Bronchial epithelial cell (primary cell): ENCODE results near the gene ASIC2. TPM values are rescaled to one million over a fixed set of nuclear protein-coding genes. Genes with fewer than 3 reads are reported as not detected.

Source experiments
- DNase-seq: peaks from one replicate; pipeline ENCODE4 v3.0.0-alpha.2; 2010; ENCODE audit warnings: low read depth
- FAIRE-seq: peaks from 2 replicates; lab custom pipeline; 2011; peaks lifted over from hg19 to GRCh38; lab: Jason Lieb, UNC
- H3K27me3 ChIP-seq: 2 replicates; pipeline ENCODE4 v1.5.1; 2011; ENCODE audit warnings: low read length; ENCODE audit not compliant: control insufficient read depth, insufficient read depth
- H3K36me3 ChIP-seq: 2 replicates; pipeline ENCODE4 v1.5.1; 2011; ENCODE audit warnings: low read length; ENCODE audit not compliant: control insufficient read depth, insufficient read depth
- H3K4me3 ChIP-seq: 2 replicates; pipeline ENCODE4 v1.5.1; 2011; ENCODE audit warnings: mild to moderate bottlenecking, low read depth, low read length, control low read depth
- total RNA-seq: library from RNA; depleted of rRNA; stranded (reverse); fragments of >200 nt; gene quantifications from 2 replicates; pipeline ENCODE4 v1.2.1, GENCODE V29; 2014
- TF ChIP-seq, protein P1 (sequence below): IDR thresholded peaks from 2 replicates; pipeline ENCODE4 v1.5.1; 2011; ENCODE audit warnings: mild to moderate bottlenecking, moderate library complexity, low read length, control low read depth, inconsistent platforms; ENCODE audit not compliant: insufficient read depth, severe bottlenecking

ASIC2 gene
- total RNA-seq, 1 donor from 2014 or later, result not detected

DNA sequence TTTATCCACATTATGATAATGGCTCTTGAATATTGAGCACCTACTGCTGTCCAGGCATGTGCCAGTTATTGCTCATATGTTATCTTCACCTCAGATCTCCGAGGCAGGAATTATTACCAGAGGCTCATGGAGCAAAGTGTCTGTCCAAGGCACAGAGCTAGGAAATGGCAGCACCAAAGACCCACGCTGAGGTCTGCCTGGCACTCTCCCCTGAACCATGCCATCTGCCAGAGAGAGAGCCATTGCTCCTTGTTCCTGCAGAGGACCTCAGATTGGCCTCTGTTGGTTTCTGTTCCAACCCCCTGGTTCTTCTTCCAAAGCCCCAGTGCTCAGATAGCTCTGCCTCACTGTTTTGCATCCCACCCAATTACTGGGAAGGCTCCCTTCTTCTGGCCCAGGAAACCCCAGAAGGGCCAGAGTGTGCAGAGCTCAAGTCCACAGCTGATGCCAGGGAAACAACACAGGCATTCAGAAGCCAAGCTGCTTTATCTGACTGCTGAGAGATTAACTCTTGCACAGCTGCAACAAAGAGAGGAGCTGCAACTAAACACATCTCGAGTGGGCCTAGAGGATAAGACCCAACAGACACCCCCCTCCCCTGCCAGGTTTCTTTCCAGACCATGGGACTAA lies 5.9 kb downstream of the ASIC2 start:
- DNase-seq (no peak), FAIRE-seq (no peak)
- TF ChIP-seq, protein P1, sequence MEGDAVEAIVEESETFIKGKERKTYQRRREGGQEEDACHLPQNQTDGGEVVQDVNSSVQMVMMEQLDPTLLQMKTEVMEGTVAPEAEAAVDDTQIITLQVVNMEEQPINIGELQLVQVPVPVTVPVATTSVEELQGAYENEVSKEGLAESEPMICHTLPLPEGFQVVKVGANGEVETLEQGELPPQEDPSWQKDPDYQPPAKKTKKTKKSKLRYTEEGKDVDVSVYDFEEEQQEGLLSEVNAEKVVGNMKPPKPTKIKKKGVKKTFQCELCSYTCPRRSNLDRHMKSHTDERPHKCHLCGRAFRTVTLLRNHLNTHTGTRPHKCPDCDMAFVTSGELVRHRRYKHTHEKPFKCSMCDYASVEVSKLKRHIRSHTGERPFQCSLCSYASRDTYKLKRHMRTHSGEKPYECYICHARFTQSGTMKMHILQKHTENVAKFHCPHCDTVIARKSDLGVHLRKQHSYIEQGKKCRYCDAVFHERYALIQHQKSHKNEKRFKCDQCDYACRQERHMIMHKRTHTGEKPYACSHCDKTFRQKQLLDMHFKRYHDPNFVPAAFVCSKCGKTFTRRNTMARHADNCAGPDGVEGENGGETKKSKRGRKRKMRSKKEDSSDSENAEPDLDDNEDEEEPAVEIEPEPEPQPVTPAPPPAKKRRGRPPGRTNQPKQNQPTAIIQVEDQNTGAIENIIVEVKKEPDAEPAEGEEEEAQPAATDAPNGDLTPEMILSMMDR, result no peak
- H3K36me3 ChIP-seq, result no peaks in the 10 kb centered on the region
- no peak overlapping the region for H3K4me3 ChIP-seq
- no peaks in the 10 kb centered on the region for H3K27me3 ChIP-seq

GRCh38 chr17:33285413-33285812 lies 7.7 kb downstream of the ASIC2 start:
- TF ChIP-seq, protein P1, result no peak
- DNase-seq (peak; percentile 25), FAIRE-seq (no peak)
- H3K36me3 ChIP-seq, result no peaks in the 10 kb centered on the region
- H3K4me3 ChIP-seq, result no peak overlapping the region
- H3K27me3 ChIP-seq, result no peaks in the 10 kb centered on the region

GRCh38 chr17:33284022-33284421 lies 9.1 kb downstream of the ASIC2 start:
- H3K27me3 ChIP-seq, result no peaks in the 10 kb centered on the region
- no peaks in the 10 kb centered on the region for H3K36me3 ChIP-seq
- H3K4me3 ChIP-seq, result no peak overlapping the region
- peak; percentile 95 for DNase-seq
- TF ChIP-seq, protein P1, result no peak
- peak; percentile 13 for FAIRE-seq

DNA sequence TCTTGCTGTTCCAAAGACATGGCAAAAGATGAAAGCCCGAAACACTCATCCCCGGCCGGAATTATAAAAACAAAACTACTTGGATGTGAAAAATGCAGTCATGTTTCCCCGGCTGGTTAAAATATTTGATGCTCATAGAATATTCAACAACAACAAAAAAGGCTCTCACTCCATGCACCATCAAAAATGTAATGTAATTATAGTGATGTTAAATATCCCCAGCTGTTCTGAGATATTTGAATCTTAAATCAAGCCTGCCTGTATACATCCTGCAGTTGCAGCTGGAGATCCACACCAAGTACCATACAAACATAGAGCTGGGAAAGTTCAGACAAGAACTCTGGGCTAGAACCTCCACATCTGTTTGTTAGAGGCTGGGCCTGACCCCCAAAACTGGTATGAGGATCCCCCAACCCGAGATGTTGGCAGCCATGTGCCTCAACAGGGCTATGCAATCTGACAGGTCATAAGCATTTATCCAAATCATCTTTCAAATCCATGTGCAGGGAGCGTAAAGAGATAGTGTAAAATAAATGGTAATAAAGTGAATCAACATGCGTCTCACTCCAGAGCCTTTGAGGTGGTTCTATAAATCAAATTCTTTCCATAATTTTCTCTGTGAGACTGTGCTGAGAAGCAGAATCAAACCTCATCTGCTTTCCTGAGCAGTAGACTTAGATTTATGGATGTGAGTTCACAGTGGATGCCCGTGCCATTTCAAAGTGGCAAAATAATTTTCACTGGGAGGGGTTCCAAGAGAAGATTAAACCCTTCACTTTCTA lies 12.7 kb downstream of the ASIC2 start:
- DNase-seq (no peak), FAIRE-seq (no peak)
- TF ChIP-seq, protein P1, result no peak
- H3K27me3 ChIP-seq, result no peaks in the 10 kb centered on the region
- no peak overlapping the region for H3K4me3 ChIP-seq
- no peaks in the 10 kb centered on the region for H3K36me3 ChIP-seq

DNA sequence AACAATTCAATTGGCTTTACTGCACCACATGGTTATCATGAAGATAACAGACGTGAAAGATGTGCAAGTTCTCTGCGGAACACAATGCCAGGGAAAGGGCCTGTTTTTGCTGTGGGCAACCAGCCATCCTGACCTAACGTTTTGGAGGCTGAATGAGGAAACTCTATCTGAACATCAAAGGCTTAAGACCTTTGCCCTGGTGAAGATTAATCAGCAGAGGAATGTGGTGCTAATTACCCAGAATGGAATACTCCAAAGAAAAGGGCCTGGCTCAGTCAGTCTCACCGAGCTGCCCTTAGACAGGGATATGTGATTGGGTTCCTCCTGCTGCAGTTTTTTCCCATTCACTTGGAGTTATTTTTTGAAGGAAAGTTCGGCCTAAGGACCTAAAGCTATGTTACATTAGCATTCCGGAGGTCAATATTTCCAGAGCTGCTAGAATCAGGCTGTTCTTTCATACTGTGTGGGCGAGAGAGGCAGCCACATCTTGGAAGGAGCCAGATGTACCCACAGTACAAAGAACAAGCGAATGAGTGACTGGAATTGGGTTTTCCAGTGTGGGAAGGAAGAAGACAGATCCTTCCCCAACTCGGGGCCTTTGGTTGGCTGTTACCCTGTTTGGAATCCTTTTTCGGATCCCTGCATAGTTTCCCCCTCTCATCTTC lies 15.5 kb downstream of the ASIC2 start:
- TF ChIP-seq, protein P1, result no peak
- Histone ChIP-seq H3K36me3 (no peaks in the 10 kb centered on the region), H3K4me3 (no peak overlapping the region), H3K27me3 (no peaks in the 10 kb centered on the region)
- no peak for DNase-seq
- no peak for FAIRE-seq
